8988T (cell line): ENCODE data around the gene KAT2A.

Source experiments
- DNase-seq: peaks from one replicate; pipeline ENCODE4 v3.0.0; 2011

The KAT2A gene

DNA sequence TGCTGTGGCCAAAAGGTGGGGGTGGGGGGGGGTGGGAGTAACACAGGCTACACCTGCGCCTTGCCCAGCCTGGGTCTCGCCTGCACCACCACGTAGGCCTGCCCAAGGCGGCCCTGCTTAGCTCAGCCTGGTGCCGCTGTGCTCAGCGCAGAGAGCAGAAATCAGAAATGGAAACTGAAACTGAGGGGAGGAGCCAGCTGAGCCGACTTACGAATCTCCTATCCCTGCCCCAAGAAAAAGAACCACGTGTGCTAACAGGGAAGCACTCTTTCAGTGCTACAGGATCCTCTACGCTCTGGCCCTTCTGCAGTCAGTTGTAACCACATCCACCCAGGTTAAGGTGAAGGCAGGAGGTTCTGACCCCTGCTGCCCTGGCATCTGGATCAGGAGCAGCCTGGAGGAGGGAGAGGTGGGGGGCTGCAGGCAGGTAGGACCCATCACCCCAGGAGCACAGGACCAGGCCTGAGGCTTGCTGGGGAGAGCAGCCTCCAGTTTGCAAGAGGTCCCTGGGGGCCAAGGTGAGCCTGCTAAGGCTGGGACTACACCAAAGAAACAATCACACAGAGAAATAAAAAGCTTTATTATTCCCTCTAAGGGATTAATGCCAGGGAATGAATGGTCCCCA lies 8.5 kb downstream of the KAT2A start, which contains the start of gene DHX58:
DHX58 (minus strand) TSS at position 163 of the 625 bp plus-strand sequence. CDS start 822 bp downstream, outside the sequence.
- DNase-seq: peak; percentile 70

DNA sequence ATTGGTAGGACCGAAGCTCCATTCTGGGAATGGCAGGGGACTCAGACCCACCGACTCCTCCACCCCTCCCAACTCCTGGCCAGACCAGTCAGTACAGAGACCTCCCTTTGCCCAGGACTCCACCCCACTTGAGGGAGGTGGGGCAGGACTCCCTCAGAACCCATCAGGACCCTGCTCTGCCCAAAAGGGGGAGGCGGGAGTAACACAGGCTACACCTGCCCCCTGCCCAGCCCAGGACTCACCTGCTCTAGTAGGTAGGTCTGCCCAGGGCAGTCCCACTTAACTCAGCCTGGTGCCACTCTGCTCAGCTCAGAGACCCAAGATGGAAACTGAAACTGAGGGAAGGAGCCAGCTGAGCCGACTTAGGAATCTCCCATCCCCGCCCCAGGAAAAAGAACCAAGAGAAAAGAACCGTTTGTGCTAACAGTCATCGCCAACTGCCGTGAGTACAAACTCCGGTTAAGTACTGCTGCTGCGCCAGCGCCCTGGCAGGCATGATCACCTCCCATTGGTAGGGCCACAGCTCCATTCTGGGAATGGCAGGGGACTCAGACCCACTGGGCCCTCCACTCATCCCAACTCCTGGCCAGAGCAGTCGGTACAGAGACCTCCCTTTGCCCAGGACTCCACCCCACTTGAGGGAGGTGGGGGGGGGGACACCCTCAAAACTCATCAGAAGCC lies 9.2 kb downstream of the KAT2A start:
- DNase-seq: no peak

- DNase-seq: no peak
Observed at GRCh38 chr17:42111265-42111636, 9.9 kb downstream of the KAT2A start.

GRCh38 chr17:42110301-42111264 lies 10.6 kb downstream of the KAT2A start:
- DNase-seq: no peak

DNA sequence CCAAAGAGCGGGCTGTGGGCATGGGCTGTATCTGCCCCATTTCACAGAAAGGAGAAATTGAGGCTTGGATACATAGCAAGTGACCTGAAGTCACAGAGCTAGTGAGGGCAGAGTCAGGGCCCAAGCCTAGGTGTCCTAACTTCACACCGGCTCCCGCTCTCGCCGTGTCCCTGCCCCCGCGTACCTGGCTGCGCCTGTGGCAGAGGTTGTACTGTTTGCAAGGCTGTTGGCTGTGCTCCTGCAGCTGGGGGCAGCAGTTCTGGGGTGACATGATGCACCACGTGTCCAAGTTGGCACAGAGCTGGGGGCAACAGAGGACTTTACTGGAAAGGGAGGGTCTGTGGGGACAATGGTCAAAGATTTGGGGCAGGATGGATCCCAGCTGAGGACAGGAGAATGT lies 12.1 kb downstream of the KAT2A start:
- no peak for DNase-seq

DNA sequence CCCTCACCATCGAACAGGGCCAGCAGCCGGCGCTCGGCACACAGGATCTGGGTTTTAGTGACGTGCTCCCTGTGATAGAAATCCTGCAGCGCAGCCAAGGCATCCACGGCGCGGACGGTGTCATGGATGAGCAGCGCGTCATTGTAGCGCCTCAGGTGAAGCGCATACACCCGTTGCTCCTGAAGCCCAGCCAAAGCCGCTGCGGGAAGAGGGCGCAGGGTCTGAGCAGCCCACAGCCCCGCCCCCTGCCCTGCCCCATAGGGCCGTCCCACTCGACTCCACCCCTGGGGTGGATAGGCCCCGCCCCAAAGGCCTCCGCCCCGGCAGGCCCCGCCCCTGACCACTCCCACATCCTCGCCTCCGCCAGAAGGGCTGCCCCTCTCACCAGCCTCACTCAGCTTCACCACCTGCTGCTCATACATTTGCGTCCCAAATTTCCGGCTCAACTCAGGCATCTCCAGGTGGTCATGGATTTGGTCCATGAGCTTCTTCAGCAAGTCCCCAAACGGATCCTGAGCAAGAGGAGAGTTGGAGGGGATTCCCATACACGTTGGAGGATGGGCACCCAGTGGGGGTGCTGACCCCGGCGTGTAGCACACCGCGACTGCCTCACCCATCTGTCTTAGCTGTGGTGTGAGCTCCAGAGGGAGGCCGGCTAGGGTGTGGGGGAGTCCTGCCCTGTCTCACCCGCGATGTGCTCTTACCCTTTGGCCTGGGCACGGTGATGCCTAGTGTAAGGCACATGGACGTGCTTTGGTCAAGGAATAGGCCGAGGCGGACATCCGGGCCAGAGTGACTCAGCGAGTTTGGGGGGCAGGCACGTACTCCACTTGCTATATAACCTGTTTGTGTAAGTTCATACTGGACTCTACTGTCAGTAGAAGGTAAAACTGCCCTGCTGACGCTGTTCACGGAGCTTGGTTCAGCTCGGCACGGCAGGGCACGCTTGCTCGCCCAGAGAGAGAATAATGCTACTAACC lies 13.3 kb downstream of the KAT2A start:
- peak; percentile 88 for DNase-seq

DNA sequence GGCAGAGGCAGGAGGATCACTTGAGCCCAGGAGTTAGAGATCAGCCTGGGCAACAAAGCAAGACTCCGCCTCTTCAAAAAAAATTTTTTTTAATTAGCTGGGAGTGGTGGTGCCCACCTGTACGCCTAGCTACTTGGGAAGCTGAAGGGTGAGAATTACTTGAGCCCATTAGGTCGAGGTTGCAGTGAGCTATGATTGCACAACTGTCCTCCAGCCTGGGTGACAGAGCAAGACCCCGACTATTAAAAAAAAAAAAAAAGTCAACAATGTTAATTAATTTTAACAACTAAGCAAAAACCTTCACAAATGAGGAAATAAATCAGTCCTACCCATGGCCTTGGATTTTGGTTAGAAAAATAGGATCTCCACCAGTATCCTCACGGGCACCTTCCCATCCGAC lies 14.0 kb downstream of the KAT2A start:
- DNase-seq: no peak

DNA sequence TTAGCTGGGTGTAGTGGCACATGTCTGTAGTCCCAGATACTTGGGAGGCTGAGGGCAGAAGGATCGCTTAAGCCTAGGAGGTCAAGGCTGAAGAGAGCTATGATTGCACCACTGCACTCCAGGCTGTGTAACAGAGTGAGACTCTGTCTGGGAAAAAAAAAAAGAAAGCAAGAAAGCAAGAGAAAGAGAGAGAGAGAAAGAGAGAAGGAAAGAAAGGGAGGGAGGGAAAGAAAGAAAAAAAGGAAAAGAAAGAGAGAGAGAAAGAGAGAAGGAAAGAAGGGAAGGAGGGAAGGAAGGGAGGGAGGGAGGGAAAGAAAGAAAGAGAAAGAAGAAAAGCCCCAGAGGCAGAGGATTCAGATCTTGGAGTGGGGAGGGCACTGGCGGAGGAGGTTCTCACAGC lies 15.2 kb downstream of the KAT2A start:
- no peak for DNase-seq

GRCh38 chr17:42104264-42104663 lies 16.9 kb downstream of the KAT2A start:
- DNase-seq: no peak

- DNase-seq: no peak
Observed at GRCh38 chr17:42103221-42103954, 17.8 kb downstream of the KAT2A start.

DNA sequence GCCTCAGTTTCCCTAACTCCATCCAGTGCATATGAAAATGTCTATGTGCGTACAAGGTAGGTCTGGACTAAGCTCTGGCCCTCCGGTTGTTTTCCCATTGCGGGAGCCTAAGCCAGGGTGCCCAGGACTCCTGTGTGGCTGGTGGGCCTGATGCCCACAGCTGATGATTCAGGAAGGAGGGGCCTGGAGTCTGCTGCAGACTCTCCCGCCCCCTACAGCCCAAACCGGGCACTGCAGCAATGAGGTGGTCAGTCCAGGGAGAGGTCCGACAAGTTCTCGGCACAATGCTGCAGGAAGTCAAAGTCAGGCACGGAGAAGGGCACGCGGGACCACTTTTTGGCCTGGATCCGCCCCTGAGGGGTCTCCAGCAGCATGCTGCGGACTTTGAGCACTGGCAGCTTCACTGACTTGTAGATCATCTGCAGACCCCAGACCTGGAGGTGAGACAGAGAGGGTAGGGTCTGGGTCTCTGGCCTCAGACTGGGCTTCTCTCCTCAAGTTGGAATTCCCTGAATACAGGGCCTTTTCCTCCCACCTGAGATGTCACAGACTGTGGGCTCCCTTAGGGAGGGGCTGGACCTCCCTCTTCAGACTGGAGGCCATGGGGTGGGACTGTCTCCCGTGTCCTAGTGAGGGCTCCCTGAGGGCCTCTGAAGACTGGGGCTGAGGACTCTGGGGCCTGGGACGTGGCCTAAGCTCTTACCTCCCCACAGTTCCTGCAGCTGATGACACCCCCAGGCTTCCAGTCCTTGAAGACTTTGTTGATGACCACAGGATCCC lies 19.5 kb downstream of the KAT2A start:
- peak; percentile 95 for DNase-seq

GRCh38 chr17:42098730-42099399 lies 22.3 kb downstream of the KAT2A start:
- no peak for DNase-seq

- DNase-seq: no peak
Observed at GRCh38 chr17:42097691-42098631, 23.2 kb downstream of the KAT2A start, which contains the start of gene ZNF385C. Gene ZNF385C, minus strand, starts transcription at chr17:42098473. Its CDS starts 35,417 bp downstream, at chr17:42063056.

- no peak for DNase-seq
Observed at GRCh38 chr17:42096360-42097111, 24.6 kb downstream of the KAT2A start.

DNA sequence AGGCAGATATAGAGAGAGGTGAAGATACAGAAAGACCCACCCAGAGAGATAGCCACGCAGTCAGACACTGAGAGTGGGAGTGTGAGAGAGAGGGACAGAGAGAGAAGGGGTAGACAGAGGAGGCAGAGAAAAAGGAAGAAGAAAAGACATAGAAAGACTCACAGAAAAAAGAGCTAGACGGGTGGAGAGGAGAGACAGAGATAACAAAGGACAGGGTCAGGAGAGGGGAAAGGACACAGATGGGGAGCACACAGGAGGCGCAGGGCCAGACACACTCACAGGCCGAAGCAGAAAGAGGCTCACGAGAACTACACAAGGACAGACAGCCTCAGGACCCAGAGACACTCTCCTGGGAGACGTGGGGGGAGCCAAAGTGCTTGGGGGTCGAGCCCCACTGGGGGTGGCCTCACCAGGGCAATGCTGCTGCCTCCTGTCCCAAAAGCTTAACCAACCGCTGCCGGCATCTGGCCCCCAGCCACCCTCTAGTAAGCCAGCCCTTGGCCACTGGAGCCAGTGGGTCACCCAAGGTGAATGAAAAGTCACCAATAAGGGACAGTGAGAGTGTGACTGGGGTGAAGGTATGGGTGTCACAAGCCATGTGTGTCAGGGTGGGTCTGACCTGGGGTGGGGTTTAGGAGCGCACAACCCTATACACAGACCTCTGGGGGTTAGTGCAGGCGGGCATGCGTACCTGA lies 26.6 kb downstream of the KAT2A start:
- DNase-seq: no peak

DNA sequence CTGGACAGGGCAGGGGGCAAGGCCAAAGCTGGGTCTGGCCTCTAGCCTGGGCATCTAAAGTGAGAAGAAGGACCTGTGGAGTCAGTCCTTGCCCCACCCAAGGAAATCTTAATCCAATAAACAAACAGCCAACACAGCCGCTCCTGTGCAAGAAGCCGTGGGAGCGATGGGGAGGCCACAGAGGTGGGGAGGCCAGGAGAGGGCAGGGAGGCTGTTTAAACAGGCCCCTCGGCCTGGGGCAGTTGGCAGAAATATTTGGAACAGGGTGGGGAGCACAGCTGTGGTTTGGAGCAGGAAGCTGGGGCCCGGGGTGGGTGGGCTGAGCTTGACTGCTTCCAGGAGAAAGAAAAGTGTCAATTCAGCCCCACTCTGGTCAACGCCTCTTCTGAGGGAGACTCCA lies 28.2 kb downstream of the KAT2A start:
- DNase-seq: no peak
